Measurements from ENCODE around the gene TIFAB.

DNA sequence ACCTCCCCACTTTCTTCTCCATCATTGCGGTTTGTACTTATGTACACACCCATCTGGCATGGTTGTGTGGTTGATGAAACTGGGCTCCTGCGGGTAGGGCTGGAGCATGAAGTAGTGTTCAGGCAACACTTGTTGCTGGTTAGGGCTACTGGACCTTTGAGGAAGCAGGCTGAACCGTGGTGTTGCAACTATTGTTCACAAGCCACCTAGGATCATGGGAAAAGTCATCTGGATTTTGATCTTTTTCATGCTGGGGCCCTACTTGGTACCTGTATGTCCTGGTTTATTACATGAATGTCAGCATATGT lies 40.1 kb upstream of the TIFAB start:
- no peak for TF ChIP-seq OSR2 (tag by site-specific recombination; IDR thresholded peaks at IDR 0.05)
- TF ChIP-seq ZNF664 (tag by site-specific recombination; IDR thresholded peaks at IDR 0.05), result no peak
- TF ChIP-seq ZNF114 (tag by site-specific recombination; IDR thresholded peaks at IDR 0.05), result no peak
- TF ChIP-seq, protein P1, sequence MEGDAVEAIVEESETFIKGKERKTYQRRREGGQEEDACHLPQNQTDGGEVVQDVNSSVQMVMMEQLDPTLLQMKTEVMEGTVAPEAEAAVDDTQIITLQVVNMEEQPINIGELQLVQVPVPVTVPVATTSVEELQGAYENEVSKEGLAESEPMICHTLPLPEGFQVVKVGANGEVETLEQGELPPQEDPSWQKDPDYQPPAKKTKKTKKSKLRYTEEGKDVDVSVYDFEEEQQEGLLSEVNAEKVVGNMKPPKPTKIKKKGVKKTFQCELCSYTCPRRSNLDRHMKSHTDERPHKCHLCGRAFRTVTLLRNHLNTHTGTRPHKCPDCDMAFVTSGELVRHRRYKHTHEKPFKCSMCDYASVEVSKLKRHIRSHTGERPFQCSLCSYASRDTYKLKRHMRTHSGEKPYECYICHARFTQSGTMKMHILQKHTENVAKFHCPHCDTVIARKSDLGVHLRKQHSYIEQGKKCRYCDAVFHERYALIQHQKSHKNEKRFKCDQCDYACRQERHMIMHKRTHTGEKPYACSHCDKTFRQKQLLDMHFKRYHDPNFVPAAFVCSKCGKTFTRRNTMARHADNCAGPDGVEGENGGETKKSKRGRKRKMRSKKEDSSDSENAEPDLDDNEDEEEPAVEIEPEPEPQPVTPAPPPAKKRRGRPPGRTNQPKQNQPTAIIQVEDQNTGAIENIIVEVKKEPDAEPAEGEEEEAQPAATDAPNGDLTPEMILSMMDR (tag by site-specific recombination; IDR thresholded peaks at IDR 0.05), result no peak
- TF ChIP-seq, protein P2, sequence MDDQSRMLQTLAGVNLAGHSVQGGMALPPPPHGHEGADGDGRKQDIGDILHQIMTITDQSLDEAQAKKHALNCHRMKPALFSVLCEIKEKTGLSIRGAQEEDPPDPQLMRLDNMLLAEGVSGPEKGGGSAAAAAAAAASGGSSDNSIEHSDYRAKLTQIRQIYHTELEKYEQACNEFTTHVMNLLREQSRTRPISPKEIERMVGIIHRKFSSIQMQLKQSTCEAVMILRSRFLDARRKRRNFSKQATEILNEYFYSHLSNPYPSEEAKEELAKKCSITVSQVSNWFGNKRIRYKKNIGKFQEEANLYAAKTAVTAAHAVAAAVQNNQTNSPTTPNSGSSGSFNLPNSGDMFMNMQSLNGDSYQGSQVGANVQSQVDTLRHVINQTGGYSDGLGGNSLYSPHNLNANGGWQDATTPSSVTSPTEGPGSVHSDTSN (CRISPR knock-in tag; IDR thresholded peaks at IDR 0.05), result no peak
- TF ChIP-seq ZNF302 (tag by site-specific recombination; IDR thresholded peaks at IDR 0.05; ENCODE audit: low read depth), result no peak
- TF ChIP-seq EGR2 (tag by site-specific recombination; IDR thresholded peaks at IDR 0.05; ENCODE audit: low read depth), result no peak
